Stimulated activated CD4-positive, alpha-beta T cell treated with anti-CD3 and anti-CD28 coated beads, Interleukin-2, amount 100 ng/mL, for 24 hours (primary cell): Measurements from ENCODE around the gene MAJIN.
"Not testable (repeated sequence)": the region's sequence is repeated elsewhere in the genome, so short reads cannot be mapped to it uniquely, and the experiment has no call there.

Experiments
- DNase-seq, 2 donors: peaks; one replicate each; pipeline ENCODE4 v3.0.0-alpha.2; 2020

Gene MAJIN, protein sequence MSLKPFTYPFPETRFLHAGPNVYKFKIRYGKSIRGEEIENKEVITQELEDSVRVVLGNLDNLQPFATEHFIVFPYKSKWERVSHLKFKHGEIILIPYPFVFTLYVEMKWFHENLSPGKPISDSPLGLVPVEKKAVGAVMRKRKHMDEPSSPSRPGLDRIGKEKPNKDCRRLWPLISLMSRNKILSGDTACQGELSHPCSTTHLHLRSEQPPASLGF

DNA sequence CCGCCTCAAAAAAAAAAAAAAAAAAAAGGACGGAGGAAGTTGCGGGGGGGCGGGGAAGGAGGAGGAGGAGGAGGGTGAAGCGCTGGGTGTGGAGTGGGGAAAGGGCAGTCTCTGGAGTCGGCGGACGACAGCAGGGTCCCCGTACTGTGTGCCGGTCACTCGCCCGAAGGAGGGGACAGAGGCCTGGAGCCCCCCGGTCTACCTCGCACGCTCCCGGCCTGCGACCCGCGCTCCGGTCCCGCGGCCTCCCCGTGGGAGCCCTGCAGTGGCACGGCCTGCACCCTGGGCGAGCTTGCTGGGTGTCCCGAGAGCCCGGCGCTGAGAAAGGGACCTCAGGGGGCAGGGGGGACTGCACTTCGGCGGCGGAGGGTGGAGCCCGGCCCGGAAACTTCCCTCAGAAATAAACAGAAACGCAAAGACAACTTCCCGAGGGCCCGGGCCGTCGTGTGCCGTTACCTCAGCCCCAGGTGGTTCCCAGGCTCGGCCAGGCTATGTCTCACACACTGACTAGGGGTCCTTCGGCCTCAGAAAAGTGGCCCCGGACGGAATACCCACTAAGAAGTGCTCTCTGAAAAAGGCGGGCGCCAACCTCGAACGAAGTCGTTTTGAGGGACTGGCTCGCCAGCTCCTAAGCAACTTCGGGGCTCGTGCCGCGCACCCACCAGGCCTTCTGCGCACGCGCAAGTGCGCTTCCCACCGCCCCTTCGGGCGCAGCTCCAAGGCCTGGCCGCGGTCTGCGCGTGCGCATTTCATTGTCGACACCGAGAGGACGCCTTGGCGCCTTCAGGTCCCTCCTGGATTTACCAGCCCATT lies at the start of gene MAJIN:
TSS of gene MAJIN (minus strand) at position 688 of the 813 bp plus-strand sequence. CDS start 12,703 bp downstream, outside the sequence.
- DNase-seq, result peak; percentile 87 to 95

DNA sequence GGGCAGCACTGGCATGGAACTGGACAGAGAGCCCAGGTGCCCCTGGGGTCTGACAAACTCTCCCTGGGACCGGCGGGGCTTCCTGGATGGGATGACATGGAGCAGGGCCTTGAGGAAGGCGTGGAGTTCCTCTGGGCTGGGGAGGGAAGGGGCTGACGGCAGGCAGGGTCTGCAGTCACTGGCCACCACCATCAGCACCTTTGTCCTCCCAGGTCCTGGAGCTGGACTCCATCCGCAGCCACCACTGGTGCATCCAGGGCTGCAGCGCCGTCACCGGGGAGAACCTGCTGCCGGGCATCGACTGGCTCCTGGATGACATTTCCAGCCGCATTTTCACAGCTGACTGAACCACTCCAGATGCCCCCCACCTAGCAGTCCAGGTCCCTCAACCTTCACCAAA lies 49.6 kb upstream of the MAJIN start:
- DNase-seq, result no peak

DNA sequence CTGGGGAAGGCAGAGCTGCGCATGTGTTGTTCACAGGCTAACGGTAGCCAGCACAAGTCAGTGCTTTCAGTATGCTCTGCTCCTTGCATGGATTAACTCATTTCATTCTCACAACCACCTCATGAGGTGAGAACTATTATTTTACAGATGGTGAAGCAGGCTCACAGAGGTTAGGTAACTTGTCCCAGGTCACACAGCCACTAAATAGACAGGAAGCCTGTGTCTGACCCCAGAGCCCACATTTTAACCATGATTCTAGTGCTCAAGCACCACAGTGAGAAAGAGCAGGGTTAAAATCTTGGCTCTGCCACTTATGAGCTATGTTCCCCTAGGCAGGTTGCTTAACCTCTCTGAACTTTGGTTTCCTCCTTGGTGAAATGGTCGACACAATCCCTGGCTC lies 49.1 kb upstream of the MAJIN start:
- DNase-seq, result no peak

DNA sequence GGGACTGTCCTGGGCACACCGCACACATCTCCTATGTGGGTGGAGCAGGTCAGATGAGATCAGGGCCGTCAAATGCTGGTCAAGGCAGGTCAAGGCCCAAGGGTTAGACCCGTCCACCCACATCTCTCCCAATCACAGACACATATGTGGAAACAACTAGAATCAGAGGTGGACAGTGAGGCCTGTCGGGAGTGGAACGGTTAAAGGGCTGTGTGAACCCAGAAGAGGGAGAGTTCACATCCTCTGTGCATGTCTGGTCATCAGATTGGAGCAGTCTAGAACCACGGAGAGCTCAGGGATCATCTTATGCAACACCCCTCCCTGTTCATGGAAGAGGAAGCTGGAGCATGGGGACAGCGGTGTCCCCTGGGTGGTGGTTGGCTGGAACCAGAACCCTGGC lies 47.9 kb upstream of the MAJIN start:
- DNase-seq, result no peak

DNA sequence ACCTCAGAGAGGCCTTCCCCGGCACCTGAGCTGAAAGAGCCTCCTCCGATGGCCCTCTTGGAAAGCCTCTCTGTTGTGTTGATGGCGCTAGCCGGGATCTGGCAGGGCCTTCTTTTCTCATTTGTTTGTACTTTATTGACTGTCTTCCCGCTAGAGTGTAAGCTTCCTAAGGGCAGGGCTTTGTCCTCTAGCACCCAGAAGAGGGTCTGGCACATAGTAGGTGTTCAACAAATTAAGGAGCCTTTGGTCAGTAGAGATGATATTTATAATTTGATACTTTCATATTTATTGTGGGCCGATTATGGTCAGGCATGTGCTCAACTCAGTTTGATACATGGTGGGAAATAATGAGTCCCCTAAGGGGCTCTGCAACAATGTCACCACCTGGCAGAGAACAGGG lies 46.0 kb upstream of the MAJIN start:
- no peak for DNase-seq

DNA sequence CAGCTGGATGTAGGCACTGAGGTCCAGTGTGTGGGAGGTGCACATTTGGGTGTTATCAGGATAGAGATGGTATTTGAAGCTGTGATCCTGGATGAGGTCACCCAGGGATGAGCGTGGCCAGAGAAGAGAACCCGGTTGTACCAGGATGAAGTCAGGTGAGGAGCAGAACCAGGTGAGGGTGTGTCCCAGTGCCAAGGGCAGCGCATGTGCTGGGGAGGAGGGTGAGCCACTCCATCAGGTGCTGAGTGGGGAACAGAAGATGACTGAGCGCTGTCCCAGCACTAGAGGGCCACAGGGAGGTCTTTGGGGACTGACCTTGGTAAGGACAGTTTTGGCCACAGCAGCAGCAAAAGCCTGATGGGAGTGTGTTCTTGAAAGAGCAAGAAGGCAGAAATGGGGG lies 44.8 kb upstream of the MAJIN start:
- DNase-seq, result no peak

DNA sequence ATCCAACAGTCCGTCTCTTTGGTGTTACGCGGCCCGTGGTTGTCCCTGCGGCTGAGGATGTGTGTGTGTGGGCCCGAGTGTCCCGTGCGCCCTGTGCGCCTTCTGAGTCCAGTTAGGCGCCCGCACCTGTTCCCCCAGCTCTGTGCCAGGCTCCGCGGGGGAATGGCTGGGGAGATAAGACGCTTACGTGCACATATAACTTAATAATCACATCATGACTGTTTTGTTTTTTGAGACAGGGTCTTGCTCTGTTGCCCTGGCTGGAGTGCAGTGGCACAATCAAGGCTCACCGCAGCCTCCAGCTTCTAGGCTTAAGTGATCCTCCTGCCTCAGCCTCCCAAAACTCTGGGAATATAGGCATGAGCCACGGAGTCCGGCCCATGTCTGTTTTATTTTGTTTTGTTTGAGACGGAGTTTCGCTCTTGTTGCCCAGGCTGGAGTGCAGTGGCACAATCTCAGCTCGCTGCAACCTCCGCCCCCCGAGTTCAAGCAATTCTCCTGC lies 42.9 kb upstream of the MAJIN start:
- no peak for DNase-seq

DNA sequence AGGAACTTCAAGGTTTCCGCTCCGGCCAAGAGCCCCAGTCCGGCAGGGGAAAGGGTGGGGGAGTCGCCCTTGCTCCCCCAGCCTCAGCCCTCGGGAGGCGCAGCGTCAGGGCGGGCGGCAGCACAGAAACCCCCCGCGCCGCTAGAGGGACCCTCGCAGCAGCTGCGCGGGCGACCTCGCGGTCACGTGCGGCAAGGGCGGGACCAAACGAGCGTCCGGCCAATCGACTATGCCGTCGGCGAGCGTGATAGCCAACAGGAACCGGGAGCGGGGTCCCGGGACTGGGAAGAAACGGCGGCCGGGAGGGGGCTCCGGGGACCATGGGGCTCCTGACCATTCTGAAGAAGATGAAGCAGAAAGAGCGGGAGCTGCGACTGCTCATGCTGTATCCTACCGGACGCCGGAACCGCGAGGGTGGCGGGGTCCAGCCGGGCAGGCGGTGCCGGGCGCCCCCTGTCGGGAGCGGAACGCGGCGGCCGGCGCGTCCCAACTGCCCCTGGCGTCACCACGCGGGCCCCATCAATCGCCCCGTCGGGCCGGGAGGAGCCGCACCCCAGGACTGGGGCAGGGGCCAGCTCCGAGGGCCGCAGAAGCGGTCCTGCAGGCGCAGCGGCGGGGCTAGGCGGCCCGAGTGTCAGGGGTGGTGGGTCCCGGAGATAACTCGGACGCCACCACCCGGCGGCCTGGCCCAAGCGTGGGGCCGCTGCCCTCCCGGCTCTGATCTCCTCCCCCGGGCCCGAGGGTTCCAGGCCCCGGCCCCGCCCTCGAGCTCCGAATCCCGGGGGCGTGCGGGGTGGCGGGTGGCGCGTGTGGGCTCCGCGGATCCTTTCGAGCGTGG lies 42.2 kb upstream of the MAJIN start, which contains the start of gene ARL2:
TSS of gene ARL2 (plus strand) at position 273 of the 838 bp plus-strand sequence. CDS start at position 321, 48 bp downstream.
- DNase-seq, result peak; percentile 86 to 89

DNA sequence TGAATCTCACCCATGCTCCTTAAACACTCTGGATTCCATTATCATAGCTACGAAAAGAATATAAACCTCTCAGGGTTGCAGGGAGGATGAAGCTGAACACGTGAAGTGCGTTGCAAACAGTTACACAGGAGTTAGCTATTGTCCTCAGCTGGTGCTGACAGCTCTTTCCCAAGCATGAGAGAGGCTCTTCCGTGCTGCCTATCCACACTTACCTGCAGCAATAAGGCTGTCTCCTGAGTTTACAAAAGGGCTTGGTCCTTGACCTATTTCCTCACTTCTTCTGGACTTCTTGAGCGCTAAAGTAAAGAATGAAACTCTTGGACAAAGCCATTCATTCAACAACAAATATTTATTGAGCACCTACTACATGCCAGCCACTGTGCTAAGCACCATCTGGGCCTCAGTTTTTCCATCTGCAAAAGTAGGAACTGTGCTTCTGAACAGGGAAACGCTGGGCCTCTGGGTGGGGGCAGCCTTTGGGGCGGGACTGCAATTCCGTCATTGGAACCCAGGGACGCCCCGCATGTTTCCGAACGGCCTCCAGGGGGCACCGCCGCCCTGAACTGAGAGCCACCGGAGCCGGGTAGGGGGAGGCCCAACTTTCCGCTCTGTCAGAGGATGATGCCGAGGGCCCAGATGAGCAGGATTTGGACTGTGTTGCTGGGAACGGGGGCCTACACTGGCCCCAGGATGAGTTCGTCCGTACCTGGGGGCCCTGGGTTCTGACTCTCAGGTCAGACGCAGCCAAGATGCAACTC lies 41.4 kb upstream of the MAJIN start:
- peak; percentile 92 for DNase-seq

DNA sequence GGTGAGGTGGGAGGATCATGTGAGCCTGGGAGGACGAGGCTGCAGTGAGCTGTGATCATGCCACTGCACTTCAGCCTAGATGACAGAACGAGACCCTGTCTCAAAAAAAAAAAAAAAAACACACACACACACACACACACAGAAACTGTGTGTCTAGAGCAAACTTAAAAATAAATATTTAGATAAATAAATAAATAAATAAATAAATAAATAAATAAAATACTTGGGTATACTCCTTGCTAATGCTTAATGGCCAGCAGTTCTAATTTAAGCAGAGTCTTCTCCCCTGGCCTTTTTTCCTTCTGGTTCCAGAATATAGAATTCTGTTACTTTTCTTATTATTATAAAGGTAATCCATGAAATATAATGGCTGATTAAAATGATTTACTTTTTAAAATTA lies 37.0 kb upstream of the MAJIN start:
- no peak for DNase-seq

DNA sequence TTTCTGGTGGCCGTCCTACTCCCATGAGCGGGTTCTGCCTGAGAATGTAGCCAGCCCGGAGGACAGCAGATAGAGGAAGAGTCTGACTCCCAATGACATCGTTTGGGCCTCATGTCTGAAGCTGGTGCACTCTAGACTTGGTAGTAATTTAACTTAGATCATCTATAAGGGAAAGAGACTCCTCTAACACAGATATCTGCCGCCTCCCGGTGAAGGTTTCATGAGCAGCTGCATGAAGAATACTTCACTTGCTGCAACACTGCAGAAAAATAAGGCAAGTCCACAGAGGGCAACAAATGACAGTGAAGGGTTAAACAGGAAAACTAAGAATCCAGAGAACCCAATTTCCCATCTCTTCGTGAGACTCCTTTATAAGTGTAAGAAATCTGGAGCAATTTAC lies 36.1 kb upstream of the MAJIN start:
- DNase-seq, result no peak

DNA sequence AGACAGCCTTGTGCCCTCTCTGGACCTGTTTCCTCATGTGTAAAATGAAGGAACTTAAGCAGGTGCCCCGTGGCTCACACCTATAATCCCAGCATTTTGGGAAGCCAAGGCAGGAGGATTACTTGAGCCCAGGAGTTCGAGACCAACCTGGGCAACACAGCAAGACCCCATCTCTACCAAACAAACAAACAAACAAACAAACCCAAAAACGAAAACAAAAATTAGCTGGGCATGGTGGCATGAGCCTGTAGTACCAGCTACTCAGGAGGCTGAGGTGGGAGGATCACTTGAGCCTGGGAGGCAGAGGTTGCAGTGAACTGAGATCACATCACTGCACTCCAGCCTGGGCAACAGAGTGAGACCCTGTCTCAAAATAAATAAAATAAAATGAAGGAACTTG lies 32.1 kb upstream of the MAJIN start:
- not testable (repeated sequence) for DNase-seq

DNA sequence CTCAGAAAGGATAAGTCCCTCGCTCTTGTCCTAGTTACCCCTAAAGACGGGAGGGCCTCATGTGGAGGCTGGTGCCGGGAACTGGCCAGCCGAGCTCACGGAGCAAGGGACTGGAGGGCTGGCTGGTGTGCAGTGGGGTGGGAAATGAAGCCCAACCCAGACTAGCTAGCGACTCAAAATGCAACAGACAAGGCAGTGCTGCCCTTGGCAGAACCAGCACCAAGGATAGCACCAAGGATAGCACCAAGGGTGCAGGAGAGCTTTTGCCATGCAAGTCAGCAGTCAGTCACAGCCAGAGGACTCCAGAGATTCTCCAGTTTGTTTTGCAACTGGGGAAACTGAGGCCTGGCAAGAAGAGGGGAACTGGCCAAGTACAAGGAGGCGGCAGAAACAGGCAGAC lies 31.4 kb upstream of the MAJIN start:
- no peak for DNase-seq

DNA sequence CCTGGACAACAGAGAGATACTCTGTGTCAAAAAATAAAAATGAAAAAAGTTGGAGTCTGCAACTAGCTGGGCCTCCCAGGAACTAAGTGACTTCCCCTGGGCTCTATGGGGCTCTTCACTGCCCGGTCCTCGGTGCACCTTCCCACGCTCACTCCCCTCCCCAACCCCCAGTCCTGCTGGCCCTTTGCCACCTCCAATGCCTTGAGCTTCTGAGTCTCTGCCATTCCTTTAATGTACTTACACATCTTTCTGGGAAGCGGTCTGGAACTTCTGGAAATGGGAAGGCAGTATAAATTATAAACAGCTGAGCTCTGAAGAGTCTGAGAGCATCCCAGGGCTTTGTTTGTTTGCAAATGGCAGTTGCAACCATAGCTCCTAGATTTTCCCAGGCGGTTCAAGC lies 30.8 kb upstream of the MAJIN start:
- DNase-seq, result no peak

DNA sequence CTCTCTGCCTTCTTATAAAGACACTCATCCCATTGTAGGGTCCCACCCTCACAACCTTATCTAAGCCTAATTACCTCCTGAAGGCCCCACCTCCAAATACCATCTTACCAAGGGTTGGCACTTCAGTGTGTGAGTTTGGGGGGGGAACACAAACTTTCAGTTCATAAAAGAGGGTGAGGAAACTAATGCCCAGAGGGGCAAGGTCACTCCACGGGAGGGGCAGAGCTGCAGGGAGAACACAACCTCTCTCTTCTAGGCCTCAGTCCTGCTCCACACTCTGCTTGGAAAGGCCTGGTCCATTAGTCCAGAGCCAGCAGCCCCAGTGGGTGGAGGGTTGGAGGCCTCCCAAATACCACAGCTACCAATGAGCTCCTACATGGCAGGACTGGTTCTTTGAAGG lies 27.6 kb upstream of the MAJIN start:
- DNase-seq, result no peak

DNA sequence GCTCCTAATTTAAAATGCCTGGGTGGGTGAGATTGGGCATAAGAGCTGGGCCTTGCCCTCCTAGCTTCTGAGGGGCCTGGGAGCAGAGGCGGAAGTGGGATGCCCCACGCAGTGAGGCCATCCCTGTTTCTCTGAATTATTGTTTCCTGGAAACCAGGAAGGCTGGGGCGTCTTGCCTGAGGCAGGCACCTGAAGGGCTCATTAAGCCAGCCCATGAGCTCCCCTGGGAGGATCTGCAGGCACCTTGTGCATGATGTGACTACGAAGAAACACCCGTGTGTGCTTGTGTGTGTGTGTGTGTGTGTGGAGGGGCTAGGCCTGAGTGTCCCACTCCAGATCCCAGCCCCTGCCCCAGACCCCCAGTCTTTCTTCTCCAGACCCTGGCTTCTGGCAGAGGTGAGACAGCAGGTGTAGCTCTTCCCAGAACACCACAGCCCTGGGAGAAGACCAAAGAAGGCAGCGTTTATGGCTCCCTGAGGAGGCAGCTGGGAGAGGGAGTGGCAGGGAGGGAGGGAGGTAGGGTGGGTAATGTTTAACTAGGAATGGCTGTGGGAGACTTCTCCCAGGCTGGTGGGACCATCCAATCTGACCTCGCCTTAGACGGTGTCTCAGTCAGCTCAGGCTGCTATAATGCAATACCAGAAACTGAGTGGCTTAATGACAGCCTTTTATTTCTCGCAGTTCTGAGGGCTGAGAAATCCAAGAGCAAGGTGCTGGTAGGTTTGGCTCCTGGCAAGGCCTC lies 27.0 kb upstream of the MAJIN start:
- DNase-seq, result no peak

DNA sequence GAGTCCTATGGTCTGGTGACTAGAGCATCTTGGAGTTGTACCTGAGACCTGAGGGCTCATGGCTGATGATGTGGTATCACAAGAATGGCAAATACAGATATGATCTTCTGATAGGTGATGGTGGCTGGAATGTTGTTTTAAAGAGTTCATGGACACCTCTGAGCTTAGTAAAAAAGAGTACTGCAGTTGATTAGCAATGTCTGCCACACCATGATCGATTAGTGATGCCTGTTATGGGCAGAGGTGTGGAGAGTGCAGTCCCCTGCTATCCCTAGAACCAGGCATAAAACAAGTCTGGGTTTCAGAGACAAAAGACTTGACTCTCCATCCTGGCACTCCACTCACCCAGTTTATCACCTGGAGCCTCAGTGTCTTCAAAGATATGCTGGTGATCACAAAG lies 26.2 kb upstream of the MAJIN start:
- no peak for DNase-seq

DNA sequence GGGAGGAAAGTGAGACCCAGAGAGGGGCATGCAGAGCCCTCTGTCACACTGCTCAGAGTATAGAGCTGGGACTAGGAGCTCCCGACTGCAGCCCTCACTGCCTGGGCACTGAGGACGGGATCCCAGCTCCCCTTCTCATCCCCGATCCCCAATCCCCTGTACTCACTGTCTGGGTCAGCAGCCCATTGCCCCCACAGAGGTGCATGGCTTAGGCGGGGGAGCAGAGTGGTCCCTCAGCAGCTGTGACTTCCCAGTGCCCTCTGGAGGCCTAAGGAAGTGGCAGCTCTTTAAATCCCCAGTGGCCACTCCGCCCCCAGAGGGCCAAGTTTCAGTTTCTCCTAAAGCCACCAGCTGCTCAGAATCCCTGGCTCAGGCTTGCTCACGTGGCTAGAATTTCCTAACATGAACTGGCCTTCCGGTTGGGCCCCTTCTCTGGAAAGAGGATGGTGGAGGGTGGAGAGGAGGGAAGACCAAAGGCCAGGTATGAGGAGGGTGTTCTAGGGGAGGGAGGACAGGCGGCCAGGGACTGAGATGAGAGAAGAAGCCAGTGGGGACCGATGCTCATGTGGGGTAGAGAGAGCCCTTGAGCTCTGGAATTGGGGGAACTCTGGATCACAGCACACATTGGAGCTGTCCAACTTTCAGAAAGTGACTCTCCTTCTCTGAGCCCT lies 24.9 kb upstream of the MAJIN start, which contains the start of gene BATF2:
TSS of gene BATF2 (minus strand) at position 262 of the 671 bp plus-strand sequence. CDS start at position 205, 57 bp downstream.
- no peak for DNase-seq

DNA sequence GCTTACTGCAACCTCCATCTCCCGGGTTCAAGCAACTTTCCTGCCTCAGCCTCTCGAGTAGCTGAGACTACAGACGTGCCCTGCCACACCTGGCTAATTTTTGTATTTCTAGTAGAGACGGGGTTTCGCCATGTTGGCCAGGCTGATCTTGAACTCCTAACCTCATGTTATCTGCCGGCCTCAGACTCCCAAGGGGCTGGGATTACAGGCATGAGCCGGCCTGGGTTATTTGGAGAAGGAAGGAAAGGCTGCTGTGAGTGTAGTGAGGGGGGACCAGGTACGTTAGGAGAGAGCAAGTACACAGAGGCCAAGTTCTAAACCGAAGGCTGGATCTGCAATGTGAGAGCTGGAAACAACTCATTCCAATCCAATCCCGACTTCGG lies 24.4 kb upstream of the MAJIN start:
- DNase-seq, result no peak

DNA sequence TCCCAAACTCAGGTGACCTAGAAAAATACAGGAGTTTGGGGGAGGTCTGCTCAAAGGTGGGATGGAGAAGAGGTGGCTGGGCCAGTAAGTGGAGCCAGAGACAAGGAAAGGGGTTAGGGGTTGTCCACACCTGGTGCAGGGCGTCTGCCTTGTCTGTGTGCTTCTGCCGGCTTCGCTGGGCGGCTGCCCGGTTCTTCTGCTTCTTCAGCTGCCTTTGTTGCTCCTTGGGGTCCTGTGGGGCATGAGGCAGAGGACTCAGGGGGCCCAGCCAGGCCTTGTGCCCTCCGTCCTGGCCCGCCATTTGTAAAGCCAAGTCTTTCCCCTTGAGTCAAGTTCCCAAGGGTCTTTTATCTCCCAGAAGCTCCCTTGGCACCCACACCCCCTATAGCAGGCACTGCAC lies 22.4 kb upstream of the MAJIN start:
- no peak for DNase-seq
